ENCODE measurements around the gene KRTCAP2.

DNA sequence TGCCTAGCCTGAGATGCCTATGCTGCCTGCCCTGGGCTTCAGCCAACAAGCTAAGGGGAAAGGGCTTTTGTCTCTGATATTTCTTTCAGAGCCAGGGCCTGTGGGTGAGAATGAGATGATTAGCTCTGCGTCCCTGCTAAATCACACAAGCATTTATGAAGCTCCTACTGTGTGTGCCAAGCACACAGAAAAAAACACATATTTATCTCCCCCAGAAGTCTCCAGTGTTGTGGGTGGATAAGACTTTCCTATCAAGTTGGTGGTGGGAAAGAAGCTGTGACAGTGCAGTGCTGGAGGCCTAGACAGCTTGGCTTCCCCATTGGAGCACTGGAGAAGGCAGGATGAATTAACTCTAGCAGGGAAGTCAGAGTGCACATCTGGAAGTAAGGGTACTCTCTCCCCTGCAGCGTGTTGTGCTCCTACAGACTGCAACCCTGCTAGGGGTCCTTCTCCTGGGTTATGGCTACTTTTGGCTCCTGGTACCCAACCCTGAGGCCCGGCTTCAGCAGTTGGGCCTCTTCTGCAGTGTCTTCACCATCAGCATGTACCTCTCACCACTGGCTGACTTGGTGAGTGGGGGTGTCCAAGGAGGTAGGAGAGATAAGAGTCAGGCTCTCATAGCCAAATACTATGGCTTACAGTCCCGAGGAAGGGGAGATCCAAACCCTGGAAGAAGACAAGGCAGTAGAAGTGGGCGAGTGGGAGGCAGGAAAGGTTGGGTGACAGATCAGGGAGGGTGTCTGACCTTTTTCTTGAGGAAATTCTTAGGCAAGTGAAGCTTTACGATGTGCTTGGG lies 35.8 kb downstream of the KRTCAP2 start:
- TF ChIP-seq, protein P1, sequence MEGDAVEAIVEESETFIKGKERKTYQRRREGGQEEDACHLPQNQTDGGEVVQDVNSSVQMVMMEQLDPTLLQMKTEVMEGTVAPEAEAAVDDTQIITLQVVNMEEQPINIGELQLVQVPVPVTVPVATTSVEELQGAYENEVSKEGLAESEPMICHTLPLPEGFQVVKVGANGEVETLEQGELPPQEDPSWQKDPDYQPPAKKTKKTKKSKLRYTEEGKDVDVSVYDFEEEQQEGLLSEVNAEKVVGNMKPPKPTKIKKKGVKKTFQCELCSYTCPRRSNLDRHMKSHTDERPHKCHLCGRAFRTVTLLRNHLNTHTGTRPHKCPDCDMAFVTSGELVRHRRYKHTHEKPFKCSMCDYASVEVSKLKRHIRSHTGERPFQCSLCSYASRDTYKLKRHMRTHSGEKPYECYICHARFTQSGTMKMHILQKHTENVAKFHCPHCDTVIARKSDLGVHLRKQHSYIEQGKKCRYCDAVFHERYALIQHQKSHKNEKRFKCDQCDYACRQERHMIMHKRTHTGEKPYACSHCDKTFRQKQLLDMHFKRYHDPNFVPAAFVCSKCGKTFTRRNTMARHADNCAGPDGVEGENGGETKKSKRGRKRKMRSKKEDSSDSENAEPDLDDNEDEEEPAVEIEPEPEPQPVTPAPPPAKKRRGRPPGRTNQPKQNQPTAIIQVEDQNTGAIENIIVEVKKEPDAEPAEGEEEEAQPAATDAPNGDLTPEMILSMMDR (IDR thresholded peaks at IDR 0.05): no peak
- no peak for TF ChIP-seq POLR2AphosphoS5 (IDR thresholded peaks at IDR 0.05)
